ENCODE results near the gene SLC22A1. TPM values are rescaled to one million over a fixed set of nuclear protein-coding genes. Genes with fewer than 3 reads are reported as not detected.
"Not testable (repeated sequence)": the region's sequence is repeated elsewhere in the genome, so short reads cannot be mapped to it uniquely, and the experiment has no call there.

Gene SLC22A1
- total RNA-seq, 1 donor from 2014 or later, result 1.5 TPM

DNA sequence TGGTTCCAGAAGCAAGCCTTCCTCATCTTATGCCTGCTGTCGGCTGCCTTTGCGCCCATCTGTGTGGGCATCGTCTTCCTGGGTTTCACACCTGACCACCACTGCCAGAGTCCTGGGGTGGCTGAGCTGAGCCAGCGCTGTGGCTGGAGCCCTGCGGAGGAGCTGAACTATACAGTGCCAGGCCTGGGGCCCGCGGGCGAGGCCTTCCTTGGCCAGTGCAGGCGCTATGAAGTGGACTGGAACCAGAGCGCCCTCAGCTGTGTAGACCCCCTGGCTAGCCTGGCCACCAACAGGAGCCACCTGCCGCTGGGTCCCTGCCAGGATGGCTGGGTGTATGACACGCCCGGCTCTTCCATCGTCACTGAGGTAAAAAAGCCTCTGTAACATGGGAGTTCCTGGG lies 366 bp downstream of the SLC22A1 start:
- H3K9me3 Mint-ChIP-seq (ENCODE audit: unreplicated experiment), result no peaks in the 10 kb centered on the region
- H3K27me3 Mint-ChIP-seq (ENCODE audit: unreplicated experiment), result no peaks in the 10 kb centered on the region
- H3K36me3 Mint-ChIP-seq (ENCODE audit: unreplicated experiment), result peaks cover 21% of the 10 kb centered on the region

DNA sequence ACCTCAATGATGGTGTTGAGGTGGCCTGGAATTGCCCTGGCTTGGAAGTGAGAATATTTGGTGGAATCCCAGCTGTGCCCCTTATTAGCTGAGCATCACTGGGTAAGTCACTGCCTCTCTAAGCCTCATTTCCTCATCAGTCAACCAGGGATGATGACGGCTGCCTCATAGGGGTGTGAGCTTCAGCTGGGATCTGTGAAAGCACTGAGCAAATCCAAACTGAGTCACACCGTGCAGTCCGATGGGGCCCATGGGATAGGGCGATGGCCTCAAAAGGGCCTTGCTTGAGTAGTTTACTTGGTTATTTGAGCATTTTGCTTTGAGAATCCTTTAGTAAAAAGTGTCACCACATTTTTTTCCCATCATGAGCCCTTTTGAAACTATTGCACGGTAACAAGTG lies 1.1 kb downstream of the SLC22A1 start:
- no peak for DNase-seq (ENCODE audit: extremely low spot score, unreplicated experiment)
- peaks cover 17% of the 10 kb centered on the region for H3K36me3 Mint-ChIP-seq (ENCODE audit: unreplicated experiment)
- no peaks in the 10 kb centered on the region for H3K9me3 Mint-ChIP-seq (ENCODE audit: unreplicated experiment)
- no peak overlapping the region for H3K4me3 Mint-ChIP-seq (ENCODE audit: unreplicated experiment)
- H3K27ac Mint-ChIP-seq (ENCODE audit: unreplicated experiment), result no peak overlapping the region
- H3K4me1 Mint-ChIP-seq (ENCODE audit: unreplicated experiment), result peaks cover 14% of the 10 kb centered on the region
- TF ChIP-seq, protein P1, sequence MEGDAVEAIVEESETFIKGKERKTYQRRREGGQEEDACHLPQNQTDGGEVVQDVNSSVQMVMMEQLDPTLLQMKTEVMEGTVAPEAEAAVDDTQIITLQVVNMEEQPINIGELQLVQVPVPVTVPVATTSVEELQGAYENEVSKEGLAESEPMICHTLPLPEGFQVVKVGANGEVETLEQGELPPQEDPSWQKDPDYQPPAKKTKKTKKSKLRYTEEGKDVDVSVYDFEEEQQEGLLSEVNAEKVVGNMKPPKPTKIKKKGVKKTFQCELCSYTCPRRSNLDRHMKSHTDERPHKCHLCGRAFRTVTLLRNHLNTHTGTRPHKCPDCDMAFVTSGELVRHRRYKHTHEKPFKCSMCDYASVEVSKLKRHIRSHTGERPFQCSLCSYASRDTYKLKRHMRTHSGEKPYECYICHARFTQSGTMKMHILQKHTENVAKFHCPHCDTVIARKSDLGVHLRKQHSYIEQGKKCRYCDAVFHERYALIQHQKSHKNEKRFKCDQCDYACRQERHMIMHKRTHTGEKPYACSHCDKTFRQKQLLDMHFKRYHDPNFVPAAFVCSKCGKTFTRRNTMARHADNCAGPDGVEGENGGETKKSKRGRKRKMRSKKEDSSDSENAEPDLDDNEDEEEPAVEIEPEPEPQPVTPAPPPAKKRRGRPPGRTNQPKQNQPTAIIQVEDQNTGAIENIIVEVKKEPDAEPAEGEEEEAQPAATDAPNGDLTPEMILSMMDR (IDR thresholded peaks at IDR 0.05), result no peak
- H3K27me3 Mint-ChIP-seq (ENCODE audit: unreplicated experiment), result no peaks in the 10 kb centered on the region

More for the DNA sequence above, 366 bp downstream of the SLC22A1 start:
- no peak for DNase-seq (ENCODE audit: extremely low spot score, unreplicated experiment)
- H3K4me3 Mint-ChIP-seq (ENCODE audit: unreplicated experiment), result no peak overlapping the region
- TF ChIP-seq, protein P1 (IDR thresholded peaks at IDR 0.05), result no peak
- H3K27ac Mint-ChIP-seq (ENCODE audit: unreplicated experiment), result no peak overlapping the region
- H3K4me1 Mint-ChIP-seq (ENCODE audit: unreplicated experiment), result peaks cover 14% of the 10 kb centered on the region

DNA sequence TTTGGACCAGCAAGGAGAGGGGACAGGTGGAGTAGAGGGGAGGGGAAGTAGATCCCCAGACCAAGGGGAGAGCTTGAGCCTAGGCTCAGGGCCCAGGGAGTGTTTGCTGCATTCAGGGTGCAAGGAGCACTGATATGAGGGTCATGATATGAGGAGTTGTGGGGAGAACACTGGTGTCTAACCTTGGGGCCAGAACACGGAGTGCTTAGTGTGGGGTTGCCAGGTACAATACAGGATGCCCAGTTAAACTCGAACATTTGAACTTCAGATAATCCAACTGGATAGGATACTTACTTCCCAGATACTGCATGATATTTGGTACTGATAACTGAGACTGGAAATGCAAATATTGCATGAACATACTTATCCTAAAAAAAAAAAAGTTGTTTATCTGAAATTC lies 2.4 kb downstream of the SLC22A1 start:
- no peak overlapping the region for H3K27ac Mint-ChIP-seq (ENCODE audit: unreplicated experiment)
- H3K9me3 Mint-ChIP-seq (ENCODE audit: unreplicated experiment), result no peaks in the 10 kb centered on the region
- no peak overlapping the region for H3K4me3 Mint-ChIP-seq (ENCODE audit: unreplicated experiment)
- peaks cover 15% of the 10 kb centered on the region for H3K36me3 Mint-ChIP-seq (ENCODE audit: unreplicated experiment)
- no peak for DNase-seq (ENCODE audit: extremely low spot score, unreplicated experiment)
- TF ChIP-seq, protein P1 (IDR thresholded peaks at IDR 0.05), result no peak
- peaks cover 14% of the 10 kb centered on the region for H3K4me1 Mint-ChIP-seq (ENCODE audit: unreplicated experiment)
- no peaks in the 10 kb centered on the region for H3K27me3 Mint-ChIP-seq (ENCODE audit: unreplicated experiment)

DNA sequence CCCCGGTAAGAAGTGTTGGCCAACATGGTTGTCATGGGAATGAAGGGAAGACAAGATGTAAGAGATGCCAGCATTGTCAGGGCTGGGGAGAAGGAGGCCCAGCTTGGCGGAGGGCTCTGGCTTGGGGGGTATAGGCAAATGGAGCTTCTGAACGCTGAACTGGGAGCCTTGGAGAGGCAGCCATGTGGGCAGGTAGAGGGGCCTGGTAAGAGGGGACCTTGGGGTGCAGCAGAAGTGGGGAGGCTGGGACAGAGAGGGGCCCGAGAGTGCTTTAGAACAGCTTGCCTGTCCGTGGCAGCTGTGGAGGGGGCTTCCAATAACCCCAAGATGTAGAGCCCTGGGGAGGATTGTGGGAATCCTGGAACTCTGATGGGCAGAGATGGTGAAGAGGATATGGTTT lies 3.0 kb downstream of the SLC22A1 start:
- TF ChIP-seq, protein P1 (IDR thresholded peaks at IDR 0.05), result no peak
- Mint-ChIP-seq H3K27ac (ENCODE audit: unreplicated experiment) (no peak overlapping the region), H3K4me1 (ENCODE audit: unreplicated experiment) (peaks cover 10% of the 10 kb centered on the region), H3K36me3 (ENCODE audit: unreplicated experiment) (peaks cover 15% of the 10 kb centered on the region), H3K4me3 (ENCODE audit: unreplicated experiment) (no peak overlapping the region), H3K27me3 (ENCODE audit: unreplicated experiment) (no peaks in the 10 kb centered on the region), H3K9me3 (ENCODE audit: unreplicated experiment) (no peaks in the 10 kb centered on the region)
- DNase-seq (ENCODE audit: extremely low spot score, unreplicated experiment), result no peak

DNA sequence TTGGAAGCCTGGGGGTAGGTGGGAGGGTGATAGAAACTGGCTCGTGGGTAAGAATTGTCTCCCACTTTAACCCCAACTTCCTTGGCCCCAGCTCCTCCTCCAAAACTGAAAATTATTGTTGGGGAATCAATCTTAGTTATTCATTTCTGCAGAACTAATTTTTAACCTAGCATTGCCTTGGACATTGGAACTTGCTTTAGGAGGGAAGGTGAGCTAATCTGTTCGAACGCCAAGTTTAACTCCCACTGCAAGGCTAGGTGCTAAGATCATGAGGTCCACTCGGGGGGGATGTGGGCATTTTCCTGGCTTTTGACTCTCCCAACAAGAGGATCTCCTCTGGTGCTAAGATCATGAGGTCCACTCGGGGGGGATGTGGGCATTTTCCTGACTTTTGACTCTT lies 3.5 kb downstream of the SLC22A1 start:
- not testable (repeated sequence) for DNase-seq (ENCODE audit: extremely low spot score, unreplicated experiment); H3K4me1 Mint-ChIP-seq (ENCODE audit: unreplicated experiment); H3K4me3 Mint-ChIP-seq (ENCODE audit: unreplicated experiment); H3K27ac Mint-ChIP-seq (ENCODE audit: unreplicated experiment); H3K27me3 Mint-ChIP-seq (ENCODE audit: unreplicated experiment); H3K9me3 Mint-ChIP-seq (ENCODE audit: unreplicated experiment)
- peaks cover 15% of the 10 kb centered on the region for H3K36me3 Mint-ChIP-seq (ENCODE audit: unreplicated experiment)

Measured in osteocyte (in vitro differentiated cells).